Measurements from ENCODE around the gene MN1.

Gene MN1

DNA sequence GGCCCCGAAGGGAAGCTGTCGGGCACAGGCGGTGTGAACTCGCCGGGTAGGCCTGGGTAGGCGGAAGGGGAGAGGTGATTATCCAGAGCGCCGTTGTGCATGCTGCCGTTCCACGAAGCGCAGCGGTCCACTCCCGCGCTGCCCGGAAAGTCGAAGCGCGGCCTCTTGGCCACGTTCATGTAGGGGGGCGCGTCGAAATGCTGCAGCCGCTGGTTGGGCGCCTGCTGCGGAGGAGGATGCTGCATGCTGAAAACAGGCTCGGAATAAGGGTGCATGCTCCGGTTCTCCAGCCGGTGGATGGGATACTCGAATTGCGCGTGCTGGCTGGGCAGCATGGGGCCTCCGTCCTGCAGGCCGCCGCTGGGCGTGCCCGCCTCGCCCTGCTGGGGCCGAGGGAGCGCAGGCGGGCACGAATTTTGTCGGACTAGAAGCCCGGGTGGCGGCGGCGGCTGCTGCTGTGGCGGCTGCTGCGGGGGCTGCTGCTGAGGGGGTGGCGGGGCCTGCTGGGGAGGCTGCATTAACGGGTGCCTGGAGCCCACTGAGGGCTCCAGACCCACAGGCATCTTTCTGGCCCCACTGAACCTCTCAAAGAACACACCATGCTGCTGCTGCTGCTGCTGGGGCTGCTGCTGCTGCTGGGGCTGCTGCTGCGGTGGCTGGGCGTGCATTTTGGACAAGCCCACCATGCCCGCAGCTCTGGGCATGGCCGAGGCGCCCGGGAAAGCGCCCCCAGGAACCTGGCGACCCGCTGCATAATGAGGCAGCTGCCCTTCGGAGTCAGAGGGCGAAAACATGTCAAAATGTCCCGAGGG lies 2.3 kb downstream of the MN1 start:
- no peak for DNase-seq

DNA sequence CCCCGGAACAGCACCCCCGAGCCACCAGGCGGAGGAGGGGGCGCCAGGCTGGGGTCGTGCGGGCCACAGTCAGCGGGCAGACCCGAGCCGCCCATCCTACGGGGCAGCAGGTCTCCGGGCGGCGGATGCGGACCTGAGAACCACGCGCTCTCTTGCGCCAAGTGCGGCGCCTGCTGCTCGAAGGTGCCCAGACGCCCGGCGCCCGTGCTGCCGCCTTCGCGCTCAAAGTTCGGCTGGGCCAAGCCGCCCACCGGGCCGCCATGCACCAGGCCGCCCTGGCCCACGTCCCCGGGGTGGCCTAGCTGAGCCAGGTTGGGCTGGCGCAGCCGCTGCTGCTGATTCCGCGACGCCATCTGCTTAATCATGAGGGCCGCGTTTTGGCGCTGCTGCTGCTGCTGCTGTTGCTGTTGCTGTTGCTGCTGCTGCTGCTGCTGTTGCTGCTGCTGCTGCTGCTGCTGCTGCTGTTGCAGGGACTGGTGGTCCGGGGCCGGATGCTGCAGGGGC lies 3.0 kb downstream of the MN1 start:
- DNase-seq, result peak; percentile 17

DNA sequence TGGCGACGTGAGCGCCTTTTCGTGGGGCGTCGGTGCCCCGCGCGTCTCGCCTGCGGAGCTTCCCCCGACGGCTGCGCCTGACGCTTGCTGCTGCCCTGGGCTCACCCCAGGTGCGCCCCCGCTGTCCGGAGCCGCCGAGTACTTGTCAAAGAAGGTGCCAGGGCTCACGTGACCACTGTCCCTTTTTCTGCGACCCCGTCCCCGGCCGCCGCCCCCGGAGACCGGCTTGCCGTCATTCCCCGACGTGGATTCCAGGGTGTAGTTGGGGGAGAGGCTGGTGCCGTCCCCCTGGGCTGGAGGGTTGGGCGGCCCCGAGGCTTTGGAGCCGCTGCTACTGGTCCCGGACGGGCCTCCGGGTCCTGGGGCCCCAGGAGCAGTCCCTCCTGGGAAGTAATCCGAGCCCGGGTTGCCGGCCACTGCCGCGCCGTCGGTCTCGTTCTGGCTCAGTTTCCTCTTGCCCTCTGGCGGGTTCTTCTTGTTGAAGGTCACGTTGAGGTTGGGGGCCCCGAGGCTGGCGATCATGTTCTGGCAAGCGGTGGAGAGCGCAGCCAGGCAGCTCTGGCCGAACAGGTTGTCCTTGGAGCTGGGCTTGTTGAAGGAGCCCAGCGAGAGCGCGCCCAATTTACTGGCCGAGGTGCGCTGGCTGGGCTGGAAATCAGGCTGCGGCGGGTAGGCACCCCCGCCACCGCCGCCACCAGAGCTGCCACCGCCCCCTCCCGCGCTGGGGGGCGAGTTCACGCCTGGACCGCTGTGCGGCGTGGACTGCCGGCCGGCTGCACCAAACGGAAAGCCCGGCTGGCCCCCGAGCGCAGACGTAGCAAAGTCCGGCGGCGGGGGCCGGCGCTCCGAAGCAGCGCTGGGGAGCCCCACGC lies 3.8 kb downstream of the MN1 start:
- DNase-seq, result no peak

DNA sequence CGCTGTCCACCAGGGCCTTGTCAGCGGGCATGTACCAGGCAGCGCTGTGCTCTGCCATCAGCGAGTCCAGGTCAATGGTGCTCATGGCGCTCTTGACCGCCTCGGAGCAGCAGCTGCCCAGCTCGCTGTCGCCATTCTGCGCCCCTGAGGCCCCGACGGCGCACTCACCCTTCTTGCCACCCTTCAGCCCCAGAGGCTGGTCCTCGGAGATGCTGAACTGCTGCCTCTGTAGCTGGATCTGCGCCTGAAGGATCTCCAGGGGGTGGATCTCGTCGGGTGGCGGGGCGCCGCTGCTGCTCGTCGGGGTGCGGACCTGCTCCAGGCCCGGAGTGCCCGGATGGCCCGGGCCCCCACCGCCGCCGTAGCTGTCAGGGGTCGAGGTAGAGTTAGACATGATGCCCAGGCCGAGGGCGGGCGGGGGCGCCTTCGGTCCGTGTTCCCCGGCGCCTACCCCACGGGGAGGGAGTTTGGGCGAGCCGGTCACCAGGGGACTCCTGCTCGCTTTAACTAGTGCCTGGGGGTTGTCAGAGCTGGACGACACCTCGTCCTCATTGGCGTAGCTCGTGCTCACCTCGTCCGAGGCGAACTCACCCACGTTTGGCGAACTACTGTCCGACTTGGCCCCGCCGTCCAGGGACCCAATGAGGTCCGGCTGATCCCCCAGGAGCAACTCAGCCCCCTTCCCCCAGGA lies 4.6 kb downstream of the MN1 start:
- no peak for DNase-seq

DNA sequence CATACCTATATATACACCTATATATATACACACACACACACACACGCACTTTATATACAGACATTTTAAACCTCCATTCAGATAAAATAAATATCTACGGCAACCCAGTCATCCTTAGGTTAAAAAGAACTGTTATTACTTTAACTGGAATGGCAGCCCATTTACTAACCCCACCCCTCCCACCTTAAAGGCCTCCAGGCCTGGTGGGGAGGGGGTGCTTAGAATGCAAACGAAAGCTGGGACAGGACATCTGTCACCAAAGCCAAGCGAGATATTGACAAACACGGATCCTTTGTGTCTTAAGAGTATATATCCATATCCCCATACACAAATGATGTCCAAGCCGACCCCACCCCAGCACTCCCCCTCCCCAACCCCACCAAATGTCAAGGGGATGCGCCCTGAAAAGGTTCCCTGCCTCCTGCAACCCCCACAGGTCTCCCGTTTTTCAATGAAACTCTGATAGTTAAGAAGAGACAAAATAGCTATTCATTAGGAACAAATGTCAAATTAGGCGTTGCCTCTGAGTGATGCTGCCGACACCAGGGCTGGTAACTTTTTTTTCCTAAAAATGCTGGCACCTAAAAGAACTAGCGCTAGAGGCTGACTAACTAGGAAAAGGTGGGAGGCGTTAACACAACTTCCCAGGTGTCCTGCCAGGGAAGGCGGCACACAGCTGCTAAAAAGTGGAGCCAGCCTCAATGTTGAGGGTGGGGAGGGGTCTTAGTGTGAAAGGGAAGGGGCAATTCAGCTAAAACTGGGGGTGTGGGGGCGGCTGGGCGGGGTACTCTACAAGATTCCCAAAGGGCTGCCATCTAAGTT lies 5.6 kb downstream of the MN1 start:
- no peak for DNase-seq

DNA sequence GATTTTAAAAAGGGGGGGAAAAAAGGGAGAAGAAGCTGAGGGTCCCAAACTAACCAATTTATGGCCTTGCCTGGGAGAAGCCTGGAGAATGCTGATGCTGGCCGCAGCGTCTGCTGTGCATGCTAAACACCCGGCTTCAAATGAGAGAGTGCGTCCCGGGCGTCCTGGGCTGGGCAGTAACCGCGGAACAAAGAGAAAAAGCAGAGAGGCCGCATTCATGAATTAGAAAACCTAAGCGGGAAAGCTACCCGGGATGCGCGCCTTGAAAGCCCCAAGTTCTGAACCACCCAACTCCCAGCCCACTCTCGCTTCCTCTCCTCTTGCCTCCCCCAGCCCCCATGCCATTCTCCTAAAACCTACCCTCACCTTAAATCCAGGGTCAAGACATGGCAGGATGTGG lies 6.5 kb downstream of the MN1 start:
- DNase-seq, result no peak

GRCh38 chr22:27794226-27794625 lies 7.3 kb downstream of the MN1 start:
- DNase-seq, result no peak

- no peak for DNase-seq
Measured at GRCh38 chr22:27793576-27793975, 8.0 kb downstream of the MN1 start.

GRCh38 chr22:27792452-27793161 lies 8.9 kb downstream of the MN1 start:
- no peak for DNase-seq

GRCh38 chr22:27791859-27792241 lies 9.7 kb downstream of the MN1 start:
- no peak for DNase-seq

DNA sequence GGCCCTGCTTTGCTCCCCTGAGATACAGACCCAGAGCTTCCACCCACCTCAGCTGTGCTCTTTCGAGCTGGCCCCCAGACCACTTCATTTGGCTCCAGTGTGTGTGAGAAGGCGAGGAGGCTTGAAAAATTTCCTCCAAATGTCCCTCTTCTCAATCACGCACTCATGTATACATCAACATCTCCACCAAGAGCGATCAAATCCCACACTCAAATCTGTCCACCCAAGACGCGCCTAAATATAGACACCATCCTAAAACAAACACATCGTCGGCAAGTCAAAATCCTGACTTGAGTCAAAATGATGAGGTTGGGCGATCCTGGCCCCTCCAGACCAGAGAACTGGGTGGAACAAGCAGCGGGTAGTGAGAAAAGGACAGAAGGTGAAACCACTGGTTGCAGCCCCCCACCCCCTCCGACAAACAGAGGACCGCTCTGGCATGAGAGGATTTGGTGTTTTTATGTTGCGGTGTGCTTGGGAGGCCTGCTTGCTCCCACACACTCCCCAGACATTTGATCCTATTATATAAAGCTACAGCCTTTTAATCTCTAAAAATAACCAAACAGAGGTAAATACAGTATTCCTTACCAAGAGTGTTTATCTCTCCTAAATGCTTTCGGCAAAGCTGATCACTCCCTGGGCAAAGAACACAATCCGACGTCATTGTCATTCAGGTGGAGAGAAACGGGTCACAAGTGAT lies 10.2 kb downstream of the MN1 start:
- DNase-seq, result no peak

DNA sequence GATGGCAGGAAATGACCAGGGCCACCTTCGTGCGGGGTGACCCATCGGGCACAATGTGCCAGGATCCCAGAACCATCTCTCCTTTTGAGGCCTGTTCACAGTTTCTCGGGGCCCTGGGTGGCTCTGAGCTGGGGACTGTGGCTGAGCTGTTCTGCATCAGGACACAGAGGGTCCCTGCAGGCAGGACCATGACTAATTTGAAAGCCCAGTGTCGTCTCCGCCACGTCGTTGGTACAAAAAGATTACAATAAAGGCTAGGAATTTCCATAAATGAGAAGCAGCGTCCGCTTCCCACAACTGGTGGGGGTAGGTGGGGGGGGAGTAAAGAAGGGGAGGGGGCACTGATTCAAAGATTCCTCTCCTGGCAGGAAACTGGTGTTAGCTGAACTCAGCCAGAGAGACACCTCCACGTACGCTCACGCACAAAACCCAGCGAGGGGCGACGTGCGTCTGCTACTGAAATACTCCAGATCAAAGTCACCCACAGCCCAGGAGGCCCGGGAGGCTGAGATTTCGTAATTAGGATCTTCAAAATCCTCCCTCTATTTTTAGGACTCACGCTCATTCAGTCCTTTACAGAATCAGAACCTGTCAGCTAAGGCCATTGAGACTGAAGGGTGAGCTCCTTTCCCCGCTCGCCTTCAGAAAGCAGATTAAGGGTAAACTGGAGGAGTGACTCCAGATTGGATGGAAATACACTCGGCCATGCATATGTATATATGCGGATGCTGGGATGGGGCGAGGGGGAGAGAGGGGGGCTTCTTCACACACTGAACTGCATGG lies 11.0 kb downstream of the MN1 start:
- DNase-seq, result no peak

- no peak for DNase-seq
Measured at GRCh38 chr22:27788500-27789288, 12.9 kb downstream of the MN1 start.

GRCh38 chr22:27786965-27787364 lies 14.6 kb downstream of the MN1 start:
- DNase-seq, result no peak

- DNase-seq, result no peak
Measured at GRCh38 chr22:27786291-27786932, 15.1 kb downstream of the MN1 start.

- no peak for DNase-seq
Measured at GRCh38 chr22:27785831-27786230, 15.7 kb downstream of the MN1 start.

DNA sequence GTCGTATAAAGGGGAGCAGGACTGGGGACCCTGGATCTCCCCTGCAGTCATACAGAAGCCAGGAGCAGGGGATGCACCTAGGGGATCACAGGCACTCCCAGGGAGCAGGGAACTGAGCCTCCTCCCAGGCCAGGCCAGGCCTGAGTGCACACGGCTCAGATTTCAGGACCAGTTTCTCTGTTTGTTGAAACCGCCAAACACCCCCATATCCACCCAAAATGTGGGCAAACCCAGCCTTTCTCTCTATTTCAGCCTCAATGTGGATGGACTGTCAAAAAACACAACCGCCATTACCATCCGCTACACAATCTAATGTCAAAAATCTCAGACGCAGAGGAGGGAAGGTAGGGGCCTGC lies 17.5 kb downstream of the MN1 start:
- DNase-seq, result no peak

GRCh38 chr22:27783436-27784119 lies 18.0 kb downstream of the MN1 start:
- DNase-seq, result no peak
